PC-9 (cell line): ENCODE data around the gene MYO3B. TPM values are rescaled to one million over a fixed set of nuclear protein-coding genes. Genes with fewer than 3 reads are reported as not detected.
"Not testable (repeated sequence)": the region's sequence is repeated elsewhere in the genome, so short reads cannot be mapped to it uniquely, and the experiment has no call there.

Source experiments
- BruUV-seq: library from RNA; stranded (reverse); fragments of 400-500 nt; replicated peaks from 2 replicates; lab custom pipeline; 2021; lab: Mats Ljungman, UMichigan
- CTCF ChIA-PET: fragments of 300-600 bp; sonication (Branson Sonifier 250); formaldehyde crosslinking; loops from one replicate; lab custom pipeline; 2022; ENCODE audit warnings: antibody characterized with exemption; lab: Charles Lee
- POLR2A ChIA-PET: fragments of 300-600 bp; sonication (Branson Sonifier 250); formaldehyde crosslinking; loops from one replicate; lab custom pipeline; 2022; ENCODE audit warnings: antibody characterized with exemption; ENCODE audit not compliant: unreplicated experiment; lab: Charles Lee
- DNase-seq, 2 experiments: peaks; one replicate each; pipeline versions ENCODE4 v3.0.0 to v3.0.0-alpha.2; 2015 to 2022; ENCODE audit warnings: mixed read lengths in 1 of 2
- H2AFZ ChIP-seq: fragments of 200-600 bp; sonication (generic); 2 replicates; pipeline ENCODE4 v1.8.1; 2017; ENCODE audit warnings: antibody characterized with exemption
- H3F3A ChIP-seq: fragments of 200-600 bp; sonication (generic); 2 replicates; pipeline ENCODE4 v1.8.1; 2017; ENCODE audit warnings: antibody characterized with exemption, mild to moderate bottlenecking, low read depth; ENCODE audit not compliant: insufficient read depth
- H3K27ac ChIP-seq: fragments of 200-600 bp; sonication (generic); 2 replicates; pipeline ENCODE4 v1.6.1; 2016; ENCODE audit warnings: mixed run types
- H3K27me3 ChIP-seq: fragments of 200-600 bp; sonication (generic); 2 replicates; pipeline ENCODE4 v1.6.1; 2016; ENCODE audit warnings: low read depth, mixed run types; ENCODE audit not compliant: insufficient read depth
- H3K36me3 ChIP-seq: fragments of 200-600 bp; sonication (generic); 2 replicates; pipeline ENCODE4 v1.6.1; 2016; ENCODE audit warnings: low read depth, mixed run types
- H3K4me1 ChIP-seq: fragments of 200-600 bp; sonication (generic); replicated peaks from 2 replicates; pipeline ENCODE4 v1.6.1; 2016; ENCODE audit warnings: mixed run types; ENCODE audit not compliant: insufficient read depth
- H3K4me2 ChIP-seq: fragments of 200-600 bp; sonication (generic); 2 replicates; pipeline ENCODE4 v1.6.1; 2017; ENCODE audit warnings: mixed run types
- H3K4me3 ChIP-seq: fragments of 200-600 bp; sonication (generic); 2 replicates; pipeline ENCODE4 v1.6.1; 2016; ENCODE audit warnings: mixed run types
- H3K79me2 ChIP-seq: fragments of 200-600 bp; sonication (generic); 2 replicates; pipeline ENCODE4 v1.6.1; 2017; ENCODE audit warnings: low read depth, mixed run types
- H3K9me2 ChIP-seq: fragments of 200-600 bp; sonication (generic); 2 replicates; pipeline ENCODE4 v1.8.1; 2017; ENCODE audit warnings: mild to moderate bottlenecking; ENCODE audit not compliant: insufficient read depth
- H3K9me3 ChIP-seq: fragments of 200-600 bp; sonication (generic); 2 replicates; pipeline ENCODE4 v1.8.1; 2016; ENCODE audit warnings: low read depth; ENCODE audit not compliant: insufficient read depth
- H4K20me1 ChIP-seq: fragments of 200-600 bp; sonication (generic); 2 replicates; pipeline ENCODE4 v1.8.1; 2017; ENCODE audit not compliant: insufficient read depth
- CTCF ChIP-seq: fragments of 200-600 bp; sonication (generic); conservative IDR thresholded peaks from 2 replicates; pipeline ENCODE4 v1.6.1; 2017; ENCODE audit warnings: mixed run types, antibody characterized with exemption, mild to moderate bottlenecking, moderate library complexity
- EZH2 ChIP-seq: fragments of 200-600 bp; sonication (generic); IDR thresholded peaks from 2 replicates; pipeline ENCODE4 v1.8.0; 2017; ENCODE audit warnings: antibody characterized with exemption, low read depth
- intact Hi-C: fragments of 100-400 bp; cut with micrococcal nuclease; formaldehyde crosslinking; loops from one replicate; pipeline ENCODE4 v1.10.0; 2022; ENCODE audit not compliant: unreplicated experiment
- total RNA-seq: library from RNA; stranded (reverse); gene quantifications from 2 replicates; pipeline ENCODE4 v1.2.3, GENCODE V29; 2021

The MYO3B gene
- total RNA-seq, 1 experiment from 2014 or later, result 5.3 TPM

- Histone ChIP-seq H3K79me2 (no peaks in the 10 kb centered on the region), H2AFZ (no peak overlapping the region), H3K27ac (no peak overlapping the region), H3K4me2 (no peak overlapping the region), H3K36me3 (no peaks in the 10 kb centered on the region), H3K27me3 (no peaks in the 10 kb centered on the region), H3F3A (no peaks in the 10 kb centered on the region), H4K20me1 (no peaks in the 10 kb centered on the region), H3K4me1 (peaks cover 14% of the 10 kb centered on the region), H3K9me3 (no peaks in the 10 kb centered on the region), H3K4me3 (no peak overlapping the region), H3K9me2 (no peaks in the 10 kb centered on the region)
- POLR2A ChIA-PET, result no interaction called here
- CTCF ChIA-PET, result interaction anchor here (0.6 kb wide), 1 partner anchor 131 kb away, joined by 5 read pairs; no protein-coding TSS in a partner anchor
- intact Hi-C loops, result no loop called here
- no TSS peak for BruUV-seq
- no peak for DNase-seq
- TF ChIP-seq EZH2, result no peak
- no peak for TF ChIP-seq CTCF
Observed at GRCh38 chr2:170341684-170342623, 164.0 kb downstream of the MYO3B start.

GRCh38 chr2:170344663-170345346, 166.9 kb downstream of the MYO3B start:
- Histone ChIP-seq H3K4me2 (no peak overlapping the region), H2AFZ (no peak overlapping the region), H4K20me1 (no peaks in the 10 kb centered on the region), H3F3A (no peaks in the 10 kb centered on the region), H3K9me2 (no peaks in the 10 kb centered on the region), H3K27ac (no peak overlapping the region), H3K9me3 (no peaks in the 10 kb centered on the region), H3K79me2 (no peaks in the 10 kb centered on the region), H3K36me3 (no peaks in the 10 kb centered on the region), H3K4me1 (peaks cover 7% of the 10 kb centered on the region), H3K4me3 (no peak overlapping the region), H3K27me3 (no peaks in the 10 kb centered on the region)
- no peak for TF ChIP-seq EZH2
- TF ChIP-seq CTCF, result no peak
- ChIA-PET CTCF (no interaction called here), POLR2A (no interaction called here)
- DNase-seq, result no peak
- BruUV-seq, result no TSS peak
- intact Hi-C loops, result no loop called here

GRCh38 chr2:170345607-170346006, 167.7 kb downstream of the MYO3B start:
- Histone ChIP-seq H3K27ac (no peak overlapping the region), H3K27me3 (no peaks in the 10 kb centered on the region), H3K4me3 (no peak overlapping the region), H3K4me1 (no peaks in the 10 kb centered on the region), H3K4me2 (no peak overlapping the region), H4K20me1 (no peaks in the 10 kb centered on the region), H3K9me2 (no peaks in the 10 kb centered on the region), H3K36me3 (no peaks in the 10 kb centered on the region), H3K9me3 (no peaks in the 10 kb centered on the region), H3K79me2 (no peaks in the 10 kb centered on the region), H2AFZ (no peak overlapping the region), H3F3A (no peaks in the 10 kb centered on the region)
- ChIA-PET POLR2A (no interaction called here), CTCF (no interaction called here)
- intact Hi-C loops, result no loop called here
- TF ChIP-seq CTCF, result no peak
- no peak for TF ChIP-seq EZH2
- DNase-seq, result no peak
- BruUV-seq, result no TSS peak

GRCh38 chr2:170349269-170349668, 171.3 kb downstream of the MYO3B start:
- intact Hi-C loops, POLR2A ChIA-PET: not testable (repeated sequence)

More at GRCh38 chr2:170349269-170349668, 171.3 kb downstream of the MYO3B start:
- H3K9me3 ChIP-seq, H4K20me1 ChIP-seq, H3K36me3 ChIP-seq, DNase-seq, H3K79me2 ChIP-seq, CTCF ChIA-PET, H3K4me3 ChIP-seq, H3K4me2 ChIP-seq, H2AFZ ChIP-seq, H3K27me3 ChIP-seq, H3K27ac ChIP-seq, BruUV-seq, H3K4me1 ChIP-seq, H3F3A ChIP-seq, H3K9me2 ChIP-seq: not testable (repeated sequence)
